Amniotic stem cell (primary cell): ENCODE measurements around the gene CIT.

Experiments used
- DNase-seq: peaks from one replicate; lab custom pipeline; 2025; lab: John Stamatoyannopoulos, UW

The CIT gene

GRCh38 chr12:119699199-119699760 is 177.8 kb downstream of the CIT start:
- DNase-seq = no peak

GRCh38 chr12:119696943-119697342 is 180.2 kb downstream of the CIT start:
- no peak for DNase-seq

DNA sequence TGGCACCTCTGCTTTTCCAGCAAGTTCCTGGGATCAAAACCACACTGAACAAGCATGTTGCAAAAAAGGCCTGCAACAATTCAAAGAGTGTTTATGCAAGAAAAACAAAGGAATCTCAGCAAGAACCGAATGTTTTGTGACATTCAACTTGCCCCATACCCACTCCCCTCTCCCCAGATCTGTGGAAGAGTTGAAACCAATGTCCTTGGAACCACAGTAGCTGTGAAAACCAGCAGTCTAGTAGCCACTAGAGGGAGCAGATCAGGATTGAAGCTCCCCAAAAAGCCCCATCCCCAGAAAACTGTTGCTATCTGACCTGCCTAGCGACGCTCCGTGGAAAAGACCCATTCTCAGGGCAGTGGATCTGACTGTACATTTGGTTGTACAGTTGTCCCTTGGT is 182.1 kb downstream of the CIT start:
- no peak for DNase-seq

DNA sequence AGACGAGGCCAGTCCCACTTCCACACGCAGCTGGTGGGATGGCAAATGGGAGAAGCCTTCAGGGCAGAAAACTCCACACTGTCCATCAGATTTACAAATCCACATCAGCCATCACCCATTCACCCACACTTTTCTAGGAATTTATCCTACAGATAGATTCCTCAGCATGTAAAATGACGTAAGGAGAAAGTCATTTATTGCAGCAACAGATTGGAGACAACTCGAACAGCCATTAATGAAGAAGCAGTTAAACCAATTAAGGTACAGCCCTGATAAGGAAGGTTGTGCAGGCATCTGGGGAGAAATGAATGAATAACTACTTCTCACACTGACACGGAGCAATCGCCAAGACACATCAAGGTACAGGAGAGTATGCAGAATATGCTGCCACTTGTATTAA is 183.0 kb downstream of the CIT start:
- DNase-seq = no peak

- DNase-seq = no peak
Observed at GRCh38 chr12:119693511-119693910, 183.6 kb downstream of the CIT start.

DNA sequence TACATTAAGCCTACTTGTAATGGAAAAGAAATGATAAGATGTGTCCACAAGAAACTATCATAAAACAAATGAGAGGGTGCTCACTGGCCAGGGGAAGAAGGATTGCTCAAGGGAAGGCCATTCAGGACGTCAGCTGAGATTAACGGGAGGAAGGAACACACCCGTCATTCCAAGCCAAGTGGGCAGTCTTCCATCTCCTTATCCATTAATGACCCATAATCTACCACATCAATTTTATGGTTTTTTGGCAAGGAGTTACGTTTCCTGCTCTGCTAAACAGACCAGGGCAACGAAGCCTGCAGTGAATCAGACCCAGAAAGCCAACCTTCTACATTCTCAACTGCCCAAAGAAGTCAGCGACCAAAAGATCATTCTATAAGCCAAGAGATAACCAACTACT is 184.1 kb downstream of the CIT start:
- peak; percentile 69 for DNase-seq

DNA sequence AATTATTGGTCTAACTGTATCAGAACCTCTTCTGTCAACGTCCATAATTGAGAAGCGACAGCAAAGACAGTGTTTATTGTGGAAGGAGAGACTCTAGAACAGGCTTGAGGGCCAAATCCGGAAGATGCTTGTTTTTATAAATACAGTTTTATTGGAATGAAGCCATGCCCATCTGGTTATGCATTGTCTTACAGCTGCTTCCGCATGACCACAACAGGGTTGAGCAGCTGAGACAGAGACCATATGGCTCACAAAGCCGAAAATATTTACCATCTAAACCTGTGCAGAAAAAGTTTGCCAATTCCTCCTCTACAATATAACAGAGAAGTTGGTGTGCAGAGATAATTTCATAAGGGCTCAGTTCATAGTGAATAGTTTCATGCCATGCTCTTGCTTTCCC is 184.7 kb downstream of the CIT start:
- DNase-seq = no peak

DNA sequence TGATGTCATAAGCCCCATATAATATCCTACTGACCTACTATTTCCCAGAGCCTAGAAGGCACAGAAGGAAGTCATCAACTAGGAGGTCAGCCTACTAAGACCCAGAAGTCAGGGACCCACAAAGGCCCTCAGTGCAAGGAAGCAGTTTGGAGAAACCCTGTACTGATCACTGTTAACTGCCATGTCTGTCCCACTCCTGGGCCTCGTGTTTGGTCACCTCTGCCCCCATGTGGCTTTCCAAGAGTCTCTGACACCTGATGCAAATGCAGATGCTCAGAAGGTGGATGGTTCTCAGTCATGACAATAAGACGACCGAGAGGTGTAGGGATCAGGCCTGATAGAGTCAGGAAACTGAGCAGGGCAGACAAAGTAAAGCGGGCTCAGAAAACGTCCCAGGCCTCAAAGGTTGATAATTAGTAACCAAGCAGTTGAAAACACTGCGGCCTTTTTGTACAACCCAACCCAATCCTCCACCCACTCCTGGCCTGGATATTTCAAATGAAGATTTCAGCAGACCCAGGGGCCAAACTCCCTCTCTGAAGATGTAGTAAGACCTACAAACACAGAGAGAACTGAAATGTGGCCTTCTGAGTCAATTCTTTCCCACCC is 185.8 kb downstream of the CIT start:
- no peak for DNase-seq

DNA sequence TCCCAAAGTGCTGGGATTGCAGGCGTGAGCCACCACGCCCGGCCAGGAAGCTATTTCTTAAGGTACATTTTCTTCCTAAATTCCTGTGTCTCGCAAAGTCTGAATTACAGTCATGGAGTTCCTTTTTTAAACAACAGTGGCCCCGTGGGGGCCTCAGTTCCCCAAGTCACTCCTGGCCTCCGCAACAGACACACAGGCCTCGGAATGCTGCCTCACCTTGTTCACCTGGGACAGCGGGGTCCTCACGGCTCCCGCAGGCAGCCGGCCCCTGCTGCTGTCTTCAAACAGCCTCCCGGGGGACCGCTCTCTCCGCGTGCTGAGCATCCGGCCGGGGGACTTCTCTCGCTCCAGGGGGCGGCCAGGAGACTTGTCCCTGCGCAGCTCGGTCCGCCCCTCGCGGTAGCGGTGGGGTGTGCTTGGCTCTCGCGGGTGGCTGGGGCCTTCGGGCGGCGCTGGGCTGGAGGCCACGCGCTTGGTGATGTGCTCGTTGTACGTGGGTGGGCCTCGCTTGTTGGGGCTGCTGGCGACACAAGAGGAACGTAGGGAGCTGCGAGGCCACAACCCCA is 187.1 kb downstream of the CIT start:
- no peak for DNase-seq

DNA sequence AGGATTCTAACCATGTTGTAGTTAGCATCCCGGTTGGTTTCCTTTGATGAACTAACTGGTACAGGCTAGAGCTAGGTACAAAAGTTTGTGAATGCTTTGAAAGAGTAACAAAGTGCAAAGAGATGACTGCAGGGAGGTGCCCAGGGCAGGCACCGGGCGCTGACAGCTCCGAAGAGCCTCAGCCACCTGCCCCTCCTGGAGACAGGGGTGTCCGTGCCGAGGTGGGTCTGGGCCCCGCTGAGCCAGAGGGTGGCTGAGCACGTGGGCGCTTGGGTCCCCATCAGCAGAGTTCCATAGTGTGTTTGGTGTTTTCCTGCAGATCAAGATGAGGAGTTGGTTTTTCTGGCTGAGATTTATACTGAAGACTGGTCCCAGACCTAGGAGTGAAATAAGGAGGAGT is 189.2 kb downstream of the CIT start:
- no peak for DNase-seq

- DNase-seq = no peak
Observed at GRCh38 chr12:119687406-119687805, 189.7 kb downstream of the CIT start.

GRCh38 chr12:119686776-119687175 is 190.3 kb downstream of the CIT start:
- DNase-seq = no peak

DNA sequence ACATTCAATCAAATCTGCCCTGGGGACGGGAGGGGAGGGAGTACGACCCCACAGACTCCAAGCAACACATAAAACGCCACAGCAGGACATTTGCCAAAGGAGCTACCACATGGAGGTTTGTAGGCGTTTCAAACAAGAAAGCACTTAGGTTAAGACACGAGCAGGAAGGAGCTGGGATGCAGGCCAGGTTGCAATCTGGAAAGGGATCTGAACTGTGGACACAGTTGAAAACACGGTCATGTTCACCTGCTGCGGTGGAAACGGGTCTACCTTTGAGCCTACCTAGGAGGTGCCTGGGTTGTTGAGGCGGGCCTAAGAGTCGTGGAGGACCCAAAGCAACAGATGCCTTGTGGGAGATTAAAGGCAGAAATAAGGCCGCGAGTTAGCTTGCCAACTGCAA is 190.8 kb downstream of the CIT start:
- no peak for DNase-seq

DNA sequence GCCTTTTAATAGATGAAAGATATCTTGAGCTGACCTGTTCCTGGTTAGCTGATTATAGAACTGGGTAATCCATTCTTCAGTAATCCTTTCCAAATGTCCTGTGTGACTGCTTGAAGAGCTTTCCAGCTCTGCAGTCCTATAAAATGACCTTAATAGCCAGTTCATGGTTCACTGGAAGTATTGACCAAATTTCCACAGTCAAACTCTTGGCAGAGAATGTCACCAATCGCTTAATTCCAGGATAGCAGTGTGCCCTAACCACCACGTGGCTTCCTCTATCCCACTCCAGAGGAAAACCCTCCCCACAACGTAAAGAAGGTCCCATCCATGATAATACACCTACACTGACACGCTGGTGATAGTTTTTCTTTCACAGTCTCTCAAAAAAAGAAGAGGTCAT is 191.7 kb downstream of the CIT start:
- no peak for DNase-seq

DNA sequence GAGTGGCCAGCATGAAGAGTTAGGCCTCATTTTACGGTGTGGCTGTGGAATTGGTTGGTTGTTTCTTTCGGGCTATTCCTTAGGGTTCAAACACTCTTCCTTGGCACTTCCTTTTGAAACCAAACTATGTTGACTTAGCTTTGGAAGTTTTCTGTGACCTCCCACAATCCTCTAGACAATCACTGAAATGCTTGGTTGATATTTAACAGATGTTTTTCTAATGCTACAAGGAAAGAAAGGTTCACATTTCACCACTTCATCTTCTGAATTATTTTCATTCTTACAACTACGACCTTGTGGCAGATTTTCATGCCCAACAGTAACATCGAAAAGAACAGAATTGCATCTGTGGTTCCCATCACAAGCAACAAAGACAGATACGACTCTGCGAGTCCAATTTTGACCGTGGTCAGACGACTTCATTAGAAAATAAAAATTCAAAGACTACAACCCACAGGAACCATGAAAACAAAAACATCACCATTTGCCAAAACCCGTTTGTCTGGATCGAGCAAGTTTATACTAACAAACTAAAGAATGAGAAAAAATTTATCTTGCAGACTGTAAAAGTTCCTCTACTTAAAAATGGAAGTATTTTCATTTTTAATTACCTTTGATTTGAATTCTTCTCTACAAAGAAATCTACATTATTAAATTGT is 192.3 kb downstream of the CIT start:
- no peak for DNase-seq

- no peak for DNase-seq
Observed at GRCh38 chr12:119683816-119684215, 193.3 kb downstream of the CIT start.

GRCh38 chr12:119683413-119683812 is 193.7 kb downstream of the CIT start:
- DNase-seq = no peak

- no peak for DNase-seq
Observed at GRCh38 chr12:119682639-119683252, 194.4 kb downstream of the CIT start.

GRCh38 chr12:119681728-119682638 is 195.1 kb downstream of the CIT start:
- DNase-seq = no peak

DNA sequence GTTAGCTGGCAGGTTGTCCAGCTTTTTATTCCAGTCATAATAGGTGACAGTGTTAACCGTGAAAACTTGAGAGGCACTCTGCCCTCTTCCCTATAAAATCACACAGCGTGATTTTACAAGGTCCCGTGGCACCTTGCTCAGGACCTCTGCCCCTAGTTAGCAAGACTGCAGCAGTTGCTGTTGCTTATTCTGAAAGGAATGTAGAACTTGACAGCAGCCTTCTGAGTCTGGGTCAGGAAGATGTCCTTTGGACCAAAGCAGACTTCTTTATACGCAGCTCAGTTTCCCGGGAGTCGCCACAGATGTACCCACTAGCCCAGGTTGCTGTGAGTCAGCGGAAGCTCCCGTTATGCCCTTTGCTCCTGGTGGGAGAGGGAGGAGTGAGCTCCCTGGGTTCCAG is 196.0 kb downstream of the CIT start:
- DNase-seq = no peak

DNA sequence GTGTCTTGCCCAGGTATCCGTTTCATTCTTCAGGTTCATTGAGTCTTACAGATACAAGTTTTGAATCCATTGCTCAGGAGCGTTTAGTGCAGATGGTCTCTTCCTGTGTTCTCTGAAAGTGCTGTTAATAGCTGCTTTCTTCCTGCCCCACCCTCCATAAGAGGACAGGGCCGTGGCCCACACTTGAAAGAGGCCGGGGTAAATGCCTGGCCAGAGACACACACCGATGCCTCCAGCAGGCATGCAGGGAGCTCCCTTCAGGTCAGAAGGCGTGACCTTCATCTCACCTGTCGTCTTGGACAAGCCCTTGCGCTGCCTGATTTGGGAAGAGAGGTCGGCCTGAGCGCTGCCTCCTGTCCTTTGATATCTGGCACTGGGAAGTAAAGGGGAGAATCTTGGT is 197.6 kb downstream of the CIT start:
- DNase-seq = no peak

GRCh38 chr12:119679081-119679480 is 198.0 kb downstream of the CIT start:
- no peak for DNase-seq
